Spinal cord (tissue), 10 donors: ENCODE results near the gene PHF2. TPM values are rescaled to one million over a fixed set of nuclear protein-coding genes. Genes with fewer than 3 reads are reported as not detected.
"Not testable (repeated sequence)": the region's sequence is repeated elsewhere in the genome, so short reads cannot be mapped to it uniquely, and the experiment has no call there.

Experiments used
- DNase-seq, 6 donors: peaks; one replicate each; pipeline versions ENCODE4 v3.0.0 to v3.0.0-alpha.2; 2013 to 2015; ENCODE audit warnings: low spot score in 6 of 6, low read depth in 4 of 6
- H3K27ac ChIP-seq: one replicate; pipeline ENCODE4 v1.5.1; 2013; ENCODE audit warnings: low read depth, low read length, control low read depth
- H3K27me3 ChIP-seq: one replicate; pipeline ENCODE4 v1.6.1; 2013; ENCODE audit warnings: low read length; ENCODE audit not compliant: control insufficient read depth, insufficient read depth
- H3K36me3 ChIP-seq: one replicate; pipeline ENCODE4 v1.6.1; 2013; ENCODE audit warnings: low read length; ENCODE audit not compliant: control insufficient read depth, insufficient read depth
- H3K4me1 ChIP-seq: one replicate; pipeline ENCODE4 v1.6.1; 2013; ENCODE audit warnings: low read length; ENCODE audit not compliant: control insufficient read depth, insufficient read depth
- H3K4me3 ChIP-seq: one replicate; pipeline ENCODE4 v1.5.1; 2013; ENCODE audit warnings: low read depth, low read length, control low read depth
- H3K9me3 ChIP-seq: one replicate; pipeline ENCODE4 v1.6.1; 2013; ENCODE audit warnings: low read length; ENCODE audit not compliant: control insufficient read depth, insufficient read depth
- WGBS: methylation state at CpG from one replicate; pipeline ENCODE4 v1.1.5; 2013; ENCODE audit warnings: missing lambda C conversion rate; ENCODE audit not compliant: insufficient coverage; 5-methylcytosine and 5-hydroxymethylcytosine counted together
- polyA plus RNA-seq, 2 donors: library from polyadenylated mRNA; unstranded; fragments of 120-200 nt; gene quantifications; one replicate each; pipeline ENCODE4 v1.2.1, GENCODE V29; 2013; ENCODE audit not compliant: insufficient read length in 2 of 2
- total RNA-seq, 2 donors: library from RNA; depleted of rRNA in 1 of 2; stranded (reverse); fragments of 120-200 nt in 1 of 2; fragments of >200 nt in 1 of 2; gene quantifications; one replicate each; pipeline versions ENCODE4 v1.2.3 to v1.2.4, GENCODE V29; 2013 to 2014
- donor health status: healthy.

PHF2 gene
- total and polyA plus RNA-seq, 4 donors: 23.3 to 61.1 (median 43.4) TPM

DNA sequence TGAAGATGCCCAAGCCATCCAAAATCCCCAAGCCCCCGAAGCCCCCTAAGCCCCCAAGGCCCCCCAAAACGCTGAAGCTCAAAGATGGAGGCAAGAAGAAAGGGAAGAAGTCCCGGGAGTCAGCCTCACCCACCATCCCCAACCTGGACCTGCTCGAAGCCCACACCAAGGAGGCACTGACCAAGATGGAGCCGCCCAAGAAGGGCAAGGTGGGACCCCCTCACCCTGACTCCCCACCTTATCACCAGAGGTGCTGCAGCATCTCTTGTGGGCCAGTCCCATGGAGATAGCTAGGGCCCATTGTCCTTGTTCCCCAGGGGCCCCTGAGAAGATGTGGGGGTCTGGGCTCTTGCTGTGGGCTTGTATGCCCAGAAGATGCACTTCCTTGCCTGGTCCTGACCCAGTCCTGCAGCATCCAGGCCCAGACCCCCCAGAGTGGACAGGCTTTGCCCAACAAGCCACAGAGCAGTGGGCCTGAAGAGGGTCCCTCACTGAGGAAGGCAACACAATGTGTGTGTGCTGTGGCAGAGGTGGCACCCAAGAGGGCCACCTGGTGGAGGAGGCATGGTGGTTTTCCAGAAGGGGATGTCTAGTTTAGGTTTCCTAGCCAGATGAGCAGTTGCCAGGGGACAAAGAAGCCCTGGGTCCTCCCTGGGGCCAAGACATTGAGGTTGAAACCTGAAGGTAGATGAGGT, 84.1 kb downstream of the PHF2 start:
- H3K4me3 ChIP-seq: no peak overlapping the region
- no peaks in the 10 kb centered on the region for H3K27me3 ChIP-seq
- no peaks in the 10 kb centered on the region for H3K4me1 ChIP-seq
- H3K9me3 ChIP-seq: no peaks in the 10 kb centered on the region
- H3K36me3 ChIP-seq: peaks cover 98% of the 10 kb centered on the region
- no CpG with 5 or more reads among the region's 5 CpGs for WGBS
- DNase-seq: no peak
- H3K27ac ChIP-seq: no peak overlapping the region

- WGBS: 100% methylated on average over 1 of the region's 1 CpG
- no peaks in the 10 kb centered on the region for H3K9me3 ChIP-seq
- H3K27me3 ChIP-seq: no peaks in the 10 kb centered on the region
- DNase-seq: no peak
- H3K27ac ChIP-seq: no peak overlapping the region
- H3K4me1 ChIP-seq: no peaks in the 10 kb centered on the region
- no peak overlapping the region for H3K4me3 ChIP-seq
- peaks cover 98% of the 10 kb centered on the region for H3K36me3 ChIP-seq
Measured at GRCh38 chr9:93661591-93661990, 85.2 kb downstream of the PHF2 start.

GRCh38 chr9:93662016-93662638, 85.7 kb downstream of the PHF2 start:
- no peak overlapping the region for H3K4me3 ChIP-seq
- no peaks in the 10 kb centered on the region for H3K9me3 ChIP-seq
- WGBS: 100% methylated on average over 4 of the region's 4 CpGs
- H3K27ac ChIP-seq: no peak overlapping the region
- no peaks in the 10 kb centered on the region for H3K4me1 ChIP-seq
- H3K27me3 ChIP-seq: no peaks in the 10 kb centered on the region
- DNase-seq: no peak
- H3K36me3 ChIP-seq: peaks cover 97% of the 10 kb centered on the region

- H3K9me3 ChIP-seq: no peaks in the 10 kb centered on the region
- 93% methylated on average over 7 of the region's 9 CpGs for WGBS
- H3K27ac ChIP-seq: no peak overlapping the region
- DNase-seq: no peak
- peaks cover 96% of the 10 kb centered on the region for H3K36me3 ChIP-seq
- H3K4me3 ChIP-seq: no peak overlapping the region
- H3K27me3 ChIP-seq: no peaks in the 10 kb centered on the region
- no peaks in the 10 kb centered on the region for H3K4me1 ChIP-seq
Measured at GRCh38 chr9:93662952-93663572, 86.7 kb downstream of the PHF2 start.

DNA sequence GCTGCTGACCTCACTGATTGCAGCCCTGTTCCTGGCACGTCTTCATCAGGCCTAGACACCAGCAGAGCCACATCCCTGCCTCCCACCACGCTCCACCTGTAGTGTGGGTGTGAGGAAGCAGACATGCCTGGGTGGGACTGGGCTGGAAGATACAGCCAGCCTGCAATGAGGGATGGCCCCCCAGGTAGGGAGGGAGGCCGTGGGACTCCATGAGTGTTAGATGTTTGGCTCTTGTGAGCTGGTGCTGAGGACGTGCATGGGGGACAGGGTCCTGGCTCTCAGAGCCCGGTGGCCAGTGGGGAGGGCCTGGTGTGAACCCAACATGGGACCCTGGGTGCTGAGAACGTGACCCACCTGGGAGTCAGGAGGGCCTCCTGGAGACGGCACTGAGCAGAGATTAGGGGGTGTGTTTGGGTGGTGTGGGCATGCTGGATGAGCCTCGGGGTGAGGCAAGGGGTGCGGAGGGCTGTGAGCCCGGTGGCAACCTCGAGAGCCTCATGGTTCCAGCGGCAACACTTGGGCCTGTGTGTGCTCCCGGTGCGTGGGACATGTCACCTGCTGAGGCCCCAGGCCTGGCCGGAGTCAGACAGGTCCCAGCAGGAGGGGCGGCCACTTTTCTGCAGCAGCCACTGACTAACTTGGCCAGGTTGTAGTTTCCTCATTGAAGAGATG, 87.6 kb downstream of the PHF2 start:
- DNase-seq: no peak
- Histone ChIP-seq H3K27ac (no peak overlapping the region), H3K27me3 (no peaks in the 10 kb centered on the region), H3K9me3 (no peaks in the 10 kb centered on the region), H3K36me3 (peaks cover 95% of the 10 kb centered on the region), H3K4me1 (no peaks in the 10 kb centered on the region), H3K4me3 (no peak overlapping the region)
- 95% methylated on average over 14 of the region's 16 CpGs for WGBS

- H3K36me3 ChIP-seq: peaks cover 95% of the 10 kb centered on the region
Measured at GRCh38 chr9:93664549-93665120, 88.3 kb downstream of the PHF2 start.

GRCh38 chr9:93665128-93665636, 88.8 kb downstream of the PHF2 start:
- no peak overlapping the region for H3K4me3 ChIP-seq
- no peaks in the 10 kb centered on the region for H3K27me3 ChIP-seq
- DNase-seq: no peak
- H3K27ac ChIP-seq: no peak overlapping the region
- peaks cover 90% of the 10 kb centered on the region for H3K36me3 ChIP-seq
- no peaks in the 10 kb centered on the region for H3K9me3 ChIP-seq
- H3K4me1 ChIP-seq: no peaks in the 10 kb centered on the region
- WGBS: 95% methylated on average over 9 of the region's 9 CpGs

More at GRCh38 chr9:93664549-93665120, 88.3 kb downstream of the PHF2 start:
- 93% methylated on average over 15 of the region's 15 CpGs for WGBS
- H3K4me1 ChIP-seq: no peaks in the 10 kb centered on the region
- no peak overlapping the region for H3K4me3 ChIP-seq
- H3K27ac ChIP-seq: no peak overlapping the region
- DNase-seq: no peak
- H3K9me3 ChIP-seq: no peaks in the 10 kb centered on the region
- no peaks in the 10 kb centered on the region for H3K27me3 ChIP-seq

- 90% methylated on average over 21 of the region's 27 CpGs for WGBS
Measured at GRCh38 chr9:93665637-93666438, 89.5 kb downstream of the PHF2 start.

DNA sequence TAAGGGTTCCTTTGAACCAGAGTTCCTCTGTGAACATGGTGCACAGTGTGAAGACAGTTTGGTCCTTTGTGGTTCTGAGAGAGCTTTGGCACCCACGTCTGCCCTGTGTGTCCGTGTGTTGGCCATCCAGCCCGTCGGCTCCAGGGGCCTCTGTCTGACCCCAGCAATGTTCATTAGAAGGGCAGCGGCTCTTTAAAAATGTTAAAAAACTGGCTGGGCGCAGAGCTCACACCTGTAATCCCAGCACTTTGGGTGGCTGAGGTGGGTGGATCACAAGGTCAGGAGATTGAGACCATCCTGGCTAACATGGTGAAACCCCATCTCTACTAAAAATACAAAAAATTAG, 90.0 kb downstream of the PHF2 start:
- DNase-seq, H3K27ac ChIP-seq, H3K27me3 ChIP-seq, H3K9me3 ChIP-seq, H3K4me1 ChIP-seq, H3K4me3 ChIP-seq: not testable (repeated sequence)
- 78% methylated on average over 6 of the region's 6 CpGs for WGBS
- H3K36me3 ChIP-seq: peaks cover 85% of the 10 kb centered on the region

More at GRCh38 chr9:93665637-93666438, 89.5 kb downstream of the PHF2 start:
- Histone ChIP-seq H3K4me3 (no peak overlapping the region), H3K36me3 (peaks cover 89% of the 10 kb centered on the region), H3K27me3 (no peaks in the 10 kb centered on the region), H3K27ac (no peak overlapping the region), H3K4me1 (no peaks in the 10 kb centered on the region), H3K9me3 (no peaks in the 10 kb centered on the region)
- no peak for DNase-seq
